ENCODE data around the gene DCAF4.

Gene DCAF4, protein sequence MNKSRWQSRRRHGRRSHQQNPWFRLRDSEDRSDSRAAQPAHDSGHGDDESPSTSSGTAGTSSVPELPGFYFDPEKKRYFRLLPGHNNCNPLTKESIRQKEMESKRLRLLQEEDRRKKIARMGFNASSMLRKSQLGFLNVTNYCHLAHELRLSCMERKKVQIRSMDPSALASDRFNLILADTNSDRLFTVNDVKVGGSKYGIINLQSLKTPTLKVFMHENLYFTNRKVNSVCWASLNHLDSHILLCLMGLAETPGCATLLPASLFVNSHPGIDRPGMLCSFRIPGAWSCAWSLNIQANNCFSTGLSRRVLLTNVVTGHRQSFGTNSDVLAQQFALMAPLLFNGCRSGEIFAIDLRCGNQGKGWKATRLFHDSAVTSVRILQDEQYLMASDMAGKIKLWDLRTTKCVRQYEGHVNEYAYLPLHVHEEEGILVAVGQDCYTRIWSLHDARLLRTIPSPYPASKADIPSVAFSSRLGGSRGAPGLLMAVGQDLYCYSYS

GRCh38 chr14:72926292-72927028 is at the start of gene DCAF4:
DCAF4 (plus strand) TSS chr14:72926464; CDS start chr14:72937979, 11,515 bp downstream.
- Histone ChIP-seq H3K4me1 (ENCODE audit: insufficient read depth, low read length) (no peaks in the 10 kb centered on the region), H3K27me3 (ENCODE audit: insufficient read depth, low read length) (peaks cover 15% of the 10 kb centered on the region), H3K27ac (ENCODE audit: low read length) (no peak within 1 kb of the TSS), H3K36me3 (ENCODE audit: insufficient read depth, low read depth, low read length) (no peaks in the 10 kb centered on the region), H3K4me3 (ENCODE audit: low read length) (peak within 1 kb of the TSS; percentile 86), H3K9ac (ENCODE audit: low read depth, low read length) (peak within 1 kb of the TSS; percentile 68; the same call in 1 of the 2 replicates), H3K9me3 (ENCODE audit: insufficient read depth, low read depth, low read length) (no peaks in the 10 kb centered on the region)

GRCh38 chr14:72876710-72877063 is 49.6 kb upstream of the DCAF4 start:
- Histone ChIP-seq H3K4me1 (ENCODE audit: insufficient read depth, low read length) (peaks cover 11% of the 10 kb centered on the region; the same call in 1 of the 2 replicates), H3K4me3 (ENCODE audit: low read length) (no peak overlapping the region), H3K27ac (ENCODE audit: low read length) (no peak overlapping the region), H3K9me3 (ENCODE audit: insufficient read depth, low read depth, low read length) (peaks cover 5% of the 10 kb centered on the region), H3K36me3 (ENCODE audit: insufficient read depth, low read depth, low read length) (no peaks in the 10 kb centered on the region), H3K27me3 (ENCODE audit: insufficient read depth, low read length) (0 out of 2 replicates have a peak, but pooled peaks cover 13% of the 10 kb centered on the region), H3K9ac (ENCODE audit: low read depth, low read length) (no peak overlapping the region)

- peaks cover 11% of the 10 kb centered on the region; the same call in 1 of the 2 replicates for H3K4me1 ChIP-seq (ENCODE audit: insufficient read depth, low read length)
- no peak overlapping the region for H3K27ac ChIP-seq (ENCODE audit: low read length)
- no peaks in the 10 kb centered on the region for H3K9me3 ChIP-seq (ENCODE audit: insufficient read depth, low read depth, low read length)
- H3K36me3 ChIP-seq (ENCODE audit: insufficient read depth, low read depth, low read length): no peaks in the 10 kb centered on the region
- H3K27me3 ChIP-seq (ENCODE audit: insufficient read depth, low read length): 0 out of 2 replicates have a peak, but pooled peaks cover 13% of the 10 kb centered on the region
- H3K9ac ChIP-seq (ENCODE audit: low read depth, low read length): no peak overlapping the region
- no peak overlapping the region for H3K4me3 ChIP-seq (ENCODE audit: low read length)
Observed at GRCh38 chr14:72878746-72879145, 47.5 kb upstream of the DCAF4 start.

- no peaks in the 10 kb centered on the region for H3K36me3 ChIP-seq (ENCODE audit: insufficient read depth, low read depth, low read length)
- 0 out of 2 replicates have a peak, but pooled peaks cover 13% of the 10 kb centered on the region for H3K27me3 ChIP-seq (ENCODE audit: insufficient read depth, low read length)
- peaks cover 11% of the 10 kb centered on the region; the same call in 1 of the 2 replicates for H3K4me1 ChIP-seq (ENCODE audit: insufficient read depth, low read length)
- H3K27ac ChIP-seq (ENCODE audit: low read length): no peak overlapping the region
- no peaks in the 10 kb centered on the region for H3K9me3 ChIP-seq (ENCODE audit: insufficient read depth, low read depth, low read length)
- no peak overlapping the region for H3K4me3 ChIP-seq (ENCODE audit: low read length)
- no peak overlapping the region for H3K9ac ChIP-seq (ENCODE audit: low read depth, low read length)
Observed at GRCh38 chr14:72879431-72879830, 46.8 kb upstream of the DCAF4 start.

DNA sequence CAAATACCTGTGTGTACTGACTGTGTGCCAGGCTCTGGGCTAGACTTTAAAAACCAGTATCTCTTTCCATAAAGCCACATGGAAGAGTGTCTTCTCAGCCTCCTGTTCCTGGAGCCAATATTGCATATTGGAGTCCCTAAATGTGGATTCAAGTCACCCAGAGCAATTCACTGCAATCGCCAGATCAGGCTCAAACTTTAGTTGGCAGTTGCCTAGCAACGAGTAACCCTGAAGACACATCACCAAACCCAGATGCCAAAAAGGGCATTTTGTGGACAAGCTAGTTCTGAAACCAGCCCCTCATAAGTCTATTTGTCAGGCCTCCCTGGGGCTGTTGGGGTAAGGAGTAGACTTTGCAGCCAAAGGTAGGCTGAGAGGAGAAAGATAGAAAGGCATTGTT is 46.1 kb upstream of the DCAF4 start:
- no peaks in the 10 kb centered on the region for H3K36me3 ChIP-seq (ENCODE audit: insufficient read depth, low read depth, low read length)
- H3K4me3 ChIP-seq (ENCODE audit: low read length): no peak overlapping the region
- 0 out of 2 replicates have a peak, but pooled peaks cover 13% of the 10 kb centered on the region for H3K27me3 ChIP-seq (ENCODE audit: insufficient read depth, low read length)
- no peak overlapping the region for H3K9ac ChIP-seq (ENCODE audit: low read depth, low read length)
- peaks cover 11% of the 10 kb centered on the region; the same call in 1 of the 2 replicates for H3K4me1 ChIP-seq (ENCODE audit: insufficient read depth, low read length)
- H3K9me3 ChIP-seq (ENCODE audit: insufficient read depth, low read depth, low read length): no peaks in the 10 kb centered on the region
- H3K27ac ChIP-seq (ENCODE audit: low read length): no peak overlapping the region

- H3K9ac ChIP-seq (ENCODE audit: low read depth, low read length): no peak overlapping the region
- no peak overlapping the region for H3K4me3 ChIP-seq (ENCODE audit: low read length)
- H3K36me3 ChIP-seq (ENCODE audit: insufficient read depth, low read depth, low read length): no peaks in the 10 kb centered on the region
- H3K27ac ChIP-seq (ENCODE audit: low read length): no peak overlapping the region
- H3K9me3 ChIP-seq (ENCODE audit: insufficient read depth, low read depth, low read length): no peaks in the 10 kb centered on the region
- H3K27me3 ChIP-seq (ENCODE audit: insufficient read depth, low read length): 0 out of 2 replicates have a peak, but pooled peaks cover 13% of the 10 kb centered on the region
- H3K4me1 ChIP-seq (ENCODE audit: insufficient read depth, low read length): peaks cover 11% of the 10 kb centered on the region; the same call in 1 of the 2 replicates
Observed at GRCh38 chr14:72880820-72881219, 45.4 kb upstream of the DCAF4 start.

DNA sequence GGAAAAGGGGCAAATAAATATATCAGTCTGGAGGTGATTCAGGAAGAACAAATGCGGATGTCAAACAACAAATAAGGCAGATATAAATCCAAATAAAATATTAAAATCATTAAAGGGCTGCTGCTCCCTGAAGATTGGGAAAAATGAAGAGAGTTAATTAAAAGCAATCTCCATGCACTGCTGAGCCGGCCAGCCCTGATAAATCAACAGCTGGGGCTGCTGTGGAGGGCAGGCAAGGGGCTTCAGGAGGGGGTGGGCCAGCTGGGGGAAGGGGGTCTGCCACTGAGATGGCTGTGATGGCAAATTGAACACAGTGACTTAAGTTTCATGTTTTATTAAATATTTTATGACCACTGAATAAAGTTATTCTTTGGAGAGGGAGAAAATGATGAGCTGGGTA is 44.7 kb upstream of the DCAF4 start:
- Histone ChIP-seq H3K9me3 (ENCODE audit: insufficient read depth, low read depth, low read length) (no peaks in the 10 kb centered on the region), H3K4me3 (ENCODE audit: low read length) (no peak overlapping the region), H3K27me3 (ENCODE audit: insufficient read depth, low read length) (0 out of 2 replicates have a peak, but pooled peaks cover 11% of the 10 kb centered on the region), H3K9ac (ENCODE audit: low read depth, low read length) (no peak overlapping the region), H3K36me3 (ENCODE audit: insufficient read depth, low read depth, low read length) (no peaks in the 10 kb centered on the region), H3K27ac (ENCODE audit: low read length) (no peak overlapping the region), H3K4me1 (ENCODE audit: insufficient read depth, low read length) (peaks cover 9% of the 10 kb centered on the region; the same call in 1 of the 2 replicates)

DNA sequence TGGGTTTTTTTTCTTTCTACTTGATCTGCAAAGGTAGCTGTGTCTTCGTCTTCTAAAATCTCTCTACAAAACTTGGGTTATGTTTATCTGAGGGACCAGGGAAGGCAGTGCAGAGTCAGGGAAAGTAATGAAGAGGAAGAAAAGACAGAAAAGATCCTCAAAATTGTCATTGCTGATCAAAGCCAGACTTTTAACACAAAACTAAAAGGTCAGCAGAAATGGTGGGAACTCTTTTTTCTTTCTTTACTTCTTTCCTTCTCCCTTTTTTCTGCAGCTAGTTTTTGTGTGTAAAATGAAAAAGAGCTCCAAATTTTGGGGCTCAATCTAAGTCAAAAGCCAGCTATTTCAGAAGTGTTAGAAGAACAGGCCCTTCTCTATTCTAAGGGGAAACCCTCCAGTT is 44.2 kb upstream of the DCAF4 start:
- no peaks in the 10 kb centered on the region for H3K9me3 ChIP-seq (ENCODE audit: insufficient read depth, low read depth, low read length)
- no peak overlapping the region for H3K9ac ChIP-seq (ENCODE audit: low read depth, low read length)
- no peak overlapping the region for H3K4me3 ChIP-seq (ENCODE audit: low read length)
- no peaks in the 10 kb centered on the region for H3K36me3 ChIP-seq (ENCODE audit: insufficient read depth, low read depth, low read length)
- H3K27me3 ChIP-seq (ENCODE audit: insufficient read depth, low read length): 0 out of 2 replicates have a peak, but pooled peaks cover 6% of the 10 kb centered on the region
- peaks cover 5% of the 10 kb centered on the region; the same call in 1 of the 2 replicates for H3K4me1 ChIP-seq (ENCODE audit: insufficient read depth, low read length)
- H3K27ac ChIP-seq (ENCODE audit: low read length): no peak overlapping the region

GRCh38 chr14:72882463-72882862 is 43.8 kb upstream of the DCAF4 start:
- no peaks in the 10 kb centered on the region for H3K36me3 ChIP-seq (ENCODE audit: insufficient read depth, low read depth, low read length)
- H3K4me1 ChIP-seq (ENCODE audit: insufficient read depth, low read length): peaks cover under 1% of the 10 kb centered on the region; the same call in 1 of the 2 replicates
- no peak overlapping the region for H3K4me3 ChIP-seq (ENCODE audit: low read length)
- H3K27ac ChIP-seq (ENCODE audit: low read length): no peak overlapping the region
- no peaks in the 10 kb centered on the region for H3K9me3 ChIP-seq (ENCODE audit: insufficient read depth, low read depth, low read length)
- H3K27me3 ChIP-seq (ENCODE audit: insufficient read depth, low read length): 0 out of 2 replicates have a peak, but pooled peaks cover 2% of the 10 kb centered on the region
- H3K9ac ChIP-seq (ENCODE audit: low read depth, low read length): no peak overlapping the region

- no peak overlapping the region for H3K9ac ChIP-seq (ENCODE audit: low read depth, low read length)
- H3K4me1 ChIP-seq (ENCODE audit: insufficient read depth, low read length): peaks cover 5% of the 10 kb centered on the region; the same call in 1 of the 2 replicates
- H3K27ac ChIP-seq (ENCODE audit: low read length): no peak overlapping the region
- H3K9me3 ChIP-seq (ENCODE audit: insufficient read depth, low read depth, low read length): no peaks in the 10 kb centered on the region
- H3K27me3 ChIP-seq (ENCODE audit: insufficient read depth, low read length): no peaks in the 10 kb centered on the region
- H3K4me3 ChIP-seq (ENCODE audit: low read length): no peak overlapping the region
- no peaks in the 10 kb centered on the region for H3K36me3 ChIP-seq (ENCODE audit: insufficient read depth, low read depth, low read length)
Observed at GRCh38 chr14:72883109-72883508, 43.2 kb upstream of the DCAF4 start.

DNA sequence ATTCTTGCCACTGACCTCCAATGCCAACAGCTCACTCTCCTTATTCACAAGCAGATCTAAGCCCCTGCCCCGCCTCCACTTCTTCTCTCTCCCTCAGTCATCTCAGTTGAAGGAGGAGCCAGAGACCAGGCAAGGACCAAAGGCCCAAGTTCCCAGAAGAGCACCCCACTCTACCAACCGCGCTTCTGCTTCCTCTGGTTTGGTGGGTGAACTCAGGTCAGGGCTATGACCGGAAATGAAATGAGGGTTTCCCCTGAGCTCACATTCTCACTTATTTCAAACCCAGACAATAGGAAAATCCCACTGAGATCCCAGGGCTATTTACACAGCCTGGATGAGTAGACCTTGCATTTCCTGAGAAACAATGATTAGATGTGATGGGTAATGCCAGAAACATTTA is 42.3 kb upstream of the DCAF4 start:
- Histone ChIP-seq H3K4me1 (ENCODE audit: insufficient read depth, low read length) (peaks cover 10% of the 10 kb centered on the region; the same call in 1 of the 2 replicates), H3K27me3 (ENCODE audit: insufficient read depth, low read length) (peaks cover 4% of the 10 kb centered on the region; the same call in 1 of the 2 replicates), H3K27ac (ENCODE audit: low read length) (no peak overlapping the region), H3K9me3 (ENCODE audit: insufficient read depth, low read depth, low read length) (no peaks in the 10 kb centered on the region), H3K36me3 (ENCODE audit: insufficient read depth, low read depth, low read length) (no peaks in the 10 kb centered on the region), H3K4me3 (ENCODE audit: low read length) (no peak overlapping the region), H3K9ac (ENCODE audit: low read depth, low read length) (no peak overlapping the region)

Measured in iPS-20b (cell line).